GM13977 (cell line): ENCODE data around the gene SETD2.

ENCODE experiments used
- DNase-seq: peaks from one replicate; pipeline ENCODE4 v3.0.0; 2012; ENCODE audit warnings: low spot score
- CTCF ChIP-seq: IDR thresholded peaks from 2 replicates; pipeline ENCODE4 v1.5.1; 2012; ENCODE audit warnings: mild to moderate bottlenecking, control low read depth; ENCODE audit not compliant: insufficient read depth; ENCODE audit errors: extremely low read depth, missing control alignments
- in situ Hi-C: fragments of 300-500 bp; cut with MboI; formaldehyde crosslinking; loops from one replicate; pipeline ENCODE4 v1.12.0; 2022; ENCODE audit warnings: low sequenced_read_pairs, low pct_unique_long_range_greater_than_20kb, mixed read lengths, inconsistent platforms; ENCODE audit not compliant: unreplicated experiment

The SETD2 gene

GRCh38 chr3:47003461-47004368 lies 160.2 kb downstream of the SETD2 start:
- no peak for TF ChIP-seq CTCF
- DNase-seq, result no peak
- in situ Hi-C loops, result no loop called here

GRCh38 chr3:47003056-47003410 lies 160.9 kb downstream of the SETD2 start:
- in situ Hi-C loops, result no loop called here

GRCh38 chr3:47002171-47003055 lies 161.5 kb downstream of the SETD2 start:
- peak; percentile 18 for TF ChIP-seq CTCF
- in situ Hi-C loops, result no loop called here
- no peak for DNase-seq

More at GRCh38 chr3:47003056-47003410, 160.9 kb downstream of the SETD2 start:
- TF ChIP-seq CTCF, result no peak
- DNase-seq, result no peak

GRCh38 chr3:47001731-47002170 lies 162.2 kb downstream of the SETD2 start:
- TF ChIP-seq CTCF, result no peak
- in situ Hi-C loops, result no loop called here
- no peak for DNase-seq

GRCh38 chr3:47000922-47001730 lies 162.8 kb downstream of the SETD2 start:
- no peak for DNase-seq
- no peak for TF ChIP-seq CTCF
- in situ Hi-C loops, result no loop called here
